ENCODE results near the gene ITPRIPL2. TPM values are rescaled to one million over a fixed set of nuclear protein-coding genes. Genes with fewer than 3 reads are reported as not detected.
A peak's percentile ranks its signal among the peaks of the same experiment; 100 is the strongest.

ITPRIPL2 gene
- total and polyA plus RNA-seq, 11 donors: 3.1 to 43.2 (median 14.1) TPM

GRCh38 chr16:19128454-19129200 is 14.9 kb downstream of the ITPRIPL2 start:
- H3K27me3 ChIP-seq: no peaks in the 10 kb centered on the region
- no peak for DNase-seq
- WGBS, 4 donors: 62 to 66% (median 64%) methylated on average over 7 of the region's 7 CpGs
- intact Hi-C loops (cut with DNase I): no loop called here
- peaks cover 0 to 66% (median 29%) of the 10 kb centered on the region in 12 donors for H3K4me1 ChIP-seq
- peak overlapping the region in 1 of 12 donors; percentile 42 for H3K27ac ChIP-seq
- H3K4me3 ChIP-seq: no peak overlapping the region
- no peak for ATAC-seq
- TF ChIP-seq CTCF (IDR thresholded peaks at IDR 0.05) (no peak), POLR2A (IDR thresholded peaks at IDR 0.05) (no peak)
- peaks cover 0 to 6% (median 0%) of the 10 kb centered on the region in 9 donors for H3K36me3 ChIP-seq
- peaks cover 0 to 10% (median 0%) of the 10 kb centered on the region in 12 donors for H3K9me3 ChIP-seq

- DNase-seq (peak in 1 of 5 donors; percentile 12), ATAC-seq (no peak)
- intact Hi-C loops (cut with DNase I): loop anchor here in 3 of 10 donors (2.0 to 10.0 kb wide), 3 partner anchors 16 to 46 kb away; partner anchors contain the start of gene ITPRIPL2 (in 1 of the 3)
- Histone ChIP-seq H3K27ac (peak overlapping the region; percentile 67 to 94 (median 86)), H3K27me3 (no peaks in the 10 kb centered on the region), H3K36me3 (no peaks in the 10 kb centered on the region), H3K9me3 (peaks cover 0 to 10% (median 0%) of the 10 kb centered on the region in 12 donors), H3K4me3 (peak overlapping the region in 5 of 12 donors; percentile 4 to 27 (median 21)), H3K4me1 (peaks cover 0 to 66% (median 32%) of the 10 kb centered on the region in 12 donors)
- TF ChIP-seq CTCF (IDR thresholded peaks at IDR 0.05) (no peak), POLR2A (IDR thresholded peaks at IDR 0.05) (no peak)
- 68 to 79% (median 73%) methylated on average over 7 of the region's 7 CpGs for WGBS, 4 donors
These were observed 16.6 kb downstream of the ITPRIPL2 start for GRCh38 chr16:19130385-19130784.

GRCh38 chr16:19130852-19131824 is 17.4 kb downstream of the ITPRIPL2 start:
- Histone ChIP-seq H3K27me3 (no peaks in the 10 kb centered on the region), H3K9me3 (peaks cover 0 to 5% (median 0%) of the 10 kb centered on the region in 12 donors), H3K36me3 (no peaks in the 10 kb centered on the region), H3K27ac (peak overlapping the region; percentile 67 to 94 (median 86)), H3K4me1 (peaks cover 0 to 72% (median 39%) of the 10 kb centered on the region in 12 donors), H3K4me3 (peak overlapping the region in 7 of 12 donors; percentile 4 to 27 (median 18))
- DNase-seq (peak; percentile 66 to 80 (median 72)), ATAC-seq (peak; percentile 68 to 91 (median 82))
- no peak for TF ChIP-seq POLR2A (IDR thresholded peaks at IDR 0.05)
- 23 to 36% (median 32%) methylated on average over 11 of the region's 11 CpGs for WGBS, 4 donors
- intact Hi-C loops (cut with DNase I): loop anchor here in 3 of 10 donors (2.0 to 10.0 kb wide), 3 partner anchors 16 to 46 kb away; partner anchors contain the start of gene ITPRIPL2 (in 1 of the 3)

GRCh38 chr16:19131825-19132218 is 18.1 kb downstream of the ITPRIPL2 start:
- H3K36me3 ChIP-seq: no peaks in the 10 kb centered on the region
- H3K27ac ChIP-seq: peak overlapping the region; percentile 67 to 94 (median 86)
- TF ChIP-seq POLR2A (IDR thresholded peaks at IDR 0.05): no peak
- TF ChIP-seq CTCF (IDR thresholded peaks at IDR 0.05): no peak
- ATAC-seq (peak in 3 of 4 donors; percentile 14 to 59 (median 21)), DNase-seq (peak in 1 of 5 donors; percentile 32)
- H3K4me1 ChIP-seq: peaks cover 0 to 76% (median 46%) of the 10 kb centered on the region in 12 donors
- intact Hi-C loops (cut with DNase I): loop anchor here in 3 of 10 donors (2.0 to 10.0 kb wide), 3 partner anchors 17 to 47 kb away; partner anchors contain the start of gene ITPRIPL2 (in 1 of the 3)
- H3K4me3 ChIP-seq: peak overlapping the region in 1 of 12 donors; percentile 14
- no peaks in the 10 kb centered on the region for H3K9me3 ChIP-seq
- H3K27me3 ChIP-seq: no peaks in the 10 kb centered on the region
